ENCODE data around the gene AMPD3. TPM values are rescaled to one million over a fixed set of nuclear protein-coding genes. Genes with fewer than 3 reads are reported as not detected.

AMPD3 gene
- total RNA-seq, 4 donors from 2014 or later, result 104 to 185 (median 112) TPM

DNA sequence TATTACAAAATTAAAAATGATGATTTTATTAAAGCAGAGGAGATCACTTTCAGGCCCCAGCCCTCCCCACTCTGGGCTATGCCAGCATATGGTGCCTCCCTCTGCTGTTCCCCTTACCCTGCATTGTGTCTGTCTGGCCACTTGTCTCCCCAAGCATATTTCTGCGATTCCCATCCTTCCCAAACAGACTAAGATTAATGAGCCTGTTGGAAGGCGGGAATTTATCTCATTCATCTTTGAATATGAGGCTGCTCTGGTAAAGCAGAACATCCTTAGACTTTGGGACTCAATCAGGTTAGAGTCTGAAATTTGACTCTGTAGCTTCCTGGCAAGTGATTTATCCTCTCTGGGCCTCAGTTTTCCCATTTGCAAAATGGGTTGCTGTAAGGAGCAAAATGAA, 25.7 kb downstream of the AMPD3 start:
- in situ Hi-C loops (cut with MboI; ENCODE audit: low sequenced_read_pairs in 4 of 4) (no loop called here), intact Hi-C loops (cut with DNase I; ENCODE audit: low total_unique reads) (no loop called here)
- H3K27ac ChIP-seq, result peak overlapping the region in 3 of 4 donors; percentile 27 to 48 (median 41)
- H3K27me3 ChIP-seq, result no peaks in the 10 kb centered on the region
- TF ChIP-seq POLR2A (IDR thresholded peaks at IDR 0.05) (no peak), CTCF (IDR thresholded peaks at IDR 0.05 in 4 of 5, conservative IDR thresholded peaks at IDR 0.05 in 1 of 5) (no peak)
- H3K4me3 ChIP-seq, result no peak overlapping the region
- no peak for DNase-seq
- no peak for ATAC-seq
- peaks cover 0 to 75% of the 10 kb centered on the region in 2 donors for H3K36me3 ChIP-seq
- peaks cover 13 to 42% of the 10 kb centered on the region in 2 donors for H3K4me1 ChIP-seq
- H3K9me3 ChIP-seq, result no peaks in the 10 kb centered on the region

- no peaks in the 10 kb centered on the region for H3K27me3 ChIP-seq
- no peaks in the 10 kb centered on the region for H3K9me3 ChIP-seq
- peak overlapping the region in 3 of 4 donors; percentile 27 to 48 (median 41) for H3K27ac ChIP-seq
- ATAC-seq, result peak; percentile 61 to 62
- TF ChIP-seq CTCF (IDR thresholded peaks at IDR 0.05 in 4 of 5, conservative IDR thresholded peaks at IDR 0.05 in 1 of 5), result no peak
- TF ChIP-seq POLR2A (IDR thresholded peaks at IDR 0.05), result no peak
- DNase-seq, result no peak
- H3K4me1 ChIP-seq, result peaks cover 13 to 38% of the 10 kb centered on the region in 2 donors
- in situ Hi-C loops (cut with MboI; ENCODE audit: low sequenced_read_pairs in 4 of 4), result no loop called here
- H3K4me3 ChIP-seq, result no peak overlapping the region
- peaks cover 0 to 77% of the 10 kb centered on the region in 2 donors for H3K36me3 ChIP-seq
- intact Hi-C loops (cut with DNase I; ENCODE audit: low total_unique reads), result no loop called here
Measured at GRCh38 chr11:10481560-10482349, 26.7 kb downstream of the AMPD3 start.

DNA sequence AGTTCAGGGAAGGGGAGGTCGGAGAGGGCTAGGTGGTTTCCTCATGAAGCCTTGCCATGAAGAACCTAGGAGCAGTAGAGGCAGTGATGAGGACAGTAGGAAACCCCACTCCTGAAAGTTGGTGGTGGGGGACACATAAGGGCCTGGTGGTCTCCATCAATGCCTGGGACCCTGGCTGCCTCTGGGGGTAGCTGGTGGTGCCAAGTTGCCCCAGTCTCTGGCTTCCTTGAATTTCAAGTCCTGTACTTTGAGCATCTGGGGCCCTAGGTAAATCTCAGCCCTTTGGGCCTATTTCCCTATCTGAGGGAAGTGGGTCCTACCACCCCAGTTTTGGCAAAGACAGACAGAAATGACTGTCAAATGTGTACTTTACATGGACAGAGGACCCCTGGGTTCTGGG, 28.1 kb downstream of the AMPD3 start:
- intact Hi-C loops (cut with DNase I; ENCODE audit: low total_unique reads), result no loop called here
- in situ Hi-C loops (cut with MboI; ENCODE audit: low sequenced_read_pairs in 4 of 4), result no loop called here
- Histone ChIP-seq H3K9me3 (no peaks in the 10 kb centered on the region), H3K4me1 (peaks cover 5 to 26% of the 10 kb centered on the region in 2 donors), H3K27me3 (no peaks in the 10 kb centered on the region), H3K27ac (no peak overlapping the region), H3K36me3 (peaks cover 0 to 91% of the 10 kb centered on the region in 2 donors), H3K4me3 (no peak overlapping the region)
- ATAC-seq (no peak), DNase-seq (no peak)
- TF ChIP-seq POLR2A (IDR thresholded peaks at IDR 0.05), result no peak
- TF ChIP-seq CTCF (IDR thresholded peaks at IDR 0.05 in 4 of 5, conservative IDR thresholded peaks at IDR 0.05 in 1 of 5), result no peak

GRCh38 chr11:10483584-10483983, 28.5 kb downstream of the AMPD3 start:
- no peaks in the 10 kb centered on the region for H3K9me3 ChIP-seq
- intact Hi-C loops (cut with DNase I; ENCODE audit: low total_unique reads), result no loop called here
- H3K36me3 ChIP-seq, result peaks cover 0 to 91% of the 10 kb centered on the region in 2 donors
- ATAC-seq, result no peak
- no peak for DNase-seq
- in situ Hi-C loops (cut with MboI; ENCODE audit: low sequenced_read_pairs in 4 of 4), result no loop called here
- H3K4me1 ChIP-seq, result peaks cover 5 to 22% of the 10 kb centered on the region in 2 donors
- H3K27ac ChIP-seq, result no peak overlapping the region
- TF ChIP-seq POLR2A (IDR thresholded peaks at IDR 0.05) (no peak), CTCF (IDR thresholded peaks at IDR 0.05 in 4 of 5, conservative IDR thresholded peaks at IDR 0.05 in 1 of 5) (no peak)
- no peak overlapping the region for H3K4me3 ChIP-seq
- no peaks in the 10 kb centered on the region for H3K27me3 ChIP-seq
